Activated B cell treated with CpG ODN at 0.5 μM for 24 hours (primary cell): ENCODE data around the gene ZKSCAN8. TPM values are rescaled to one million over a fixed set of nuclear protein-coding genes. Genes with fewer than 3 reads are reported as not detected.

Source experiments
- ATAC-seq: fragments of 200-7000 bp; cut with Tn5 transposase; one replicate; pipeline ENCODE4 v1.10.0; 2021; ENCODE audit warnings: low read depth, mild to moderate bottlenecking, moderate library complexity
- CTCF ChIA-PET: fragments of 350-600 bp; sonication (Branson Sonifier 250); formaldehyde crosslinking; loops from one replicate; lab custom pipeline; 2021; ENCODE audit warnings: antibody characterized with exemption; lab: Charles Lee
- POLR2A ChIA-PET: fragments of 350-600 bp; sonication (Branson Sonifier 250); formaldehyde crosslinking; loops from one replicate; lab custom pipeline; 2021; ENCODE audit warnings: antibody characterized with exemption; lab: Charles Lee
- DNase-seq: peaks from one replicate; pipeline ENCODE4 v3.0.0; 2022
- H3K27ac Mint-ChIP-seq: one replicate; pipeline ENCODE4 v1.8.0; 2020; ENCODE audit warnings: mixed read lengths
- H3K27me3 Mint-ChIP-seq: one replicate; pipeline ENCODE4 v1.8.0; 2021; ENCODE audit warnings: mixed read lengths
- H3K36me3 Mint-ChIP-seq: one replicate; pipeline ENCODE4 v1.8.0; 2021; ENCODE audit warnings: low read depth, mixed read lengths
- H3K4me1 Mint-ChIP-seq: one replicate; pipeline ENCODE4 v1.8.0; 2021; ENCODE audit warnings: mixed read lengths
- H3K4me3 Mint-ChIP-seq: one replicate; pipeline ENCODE4 v1.8.0; 2020; ENCODE audit warnings: mild to moderate bottlenecking, mixed read lengths
- H3K9me3 Mint-ChIP-seq: one replicate; pipeline ENCODE4 v1.8.0; 2020; ENCODE audit warnings: mixed read lengths
- CTCF ChIP-seq: fragments of 200-600 bp; IDR thresholded peaks from one replicate; pipeline ENCODE4 v1.8.0; 2022; ENCODE audit warnings: antibody characterized with exemption, mild to moderate bottlenecking
- intact Hi-C: fragments of 100-400 bp; cut with micrococcal nuclease; formaldehyde crosslinking; loops from one replicate; pipeline ENCODE4 v1.15.1; 2024
- total RNA-seq: library from RNA; stranded (reverse); gene quantifications from 2 replicates; pipeline ENCODE4 v1.2.3, GENCODE V29; 2022

Gene ZKSCAN8
- total RNA-seq, 1 donor from 2014 or later = 40.2 TPM

GRCh38 chr6:28107506-28107905 lies 34.2 kb upstream of the ZKSCAN8 start:
- no peak overlapping the region for H3K27ac Mint-ChIP-seq
- no peak overlapping the region for H3K4me3 Mint-ChIP-seq
- H3K9me3 Mint-ChIP-seq = peaks cover 3% of the 10 kb centered on the region
- peaks cover 5% of the 10 kb centered on the region for H3K27me3 Mint-ChIP-seq
- ATAC-seq (no peak), DNase-seq (no peak)
- H3K36me3 Mint-ChIP-seq = peaks cover 2% of the 10 kb centered on the region
- peaks cover 10% of the 10 kb centered on the region for H3K4me1 Mint-ChIP-seq
- no peak for TF ChIP-seq CTCF
- ChIA-PET CTCF (no interaction called here), POLR2A (no interaction called here)
- intact Hi-C loops = no loop called here

DNA sequence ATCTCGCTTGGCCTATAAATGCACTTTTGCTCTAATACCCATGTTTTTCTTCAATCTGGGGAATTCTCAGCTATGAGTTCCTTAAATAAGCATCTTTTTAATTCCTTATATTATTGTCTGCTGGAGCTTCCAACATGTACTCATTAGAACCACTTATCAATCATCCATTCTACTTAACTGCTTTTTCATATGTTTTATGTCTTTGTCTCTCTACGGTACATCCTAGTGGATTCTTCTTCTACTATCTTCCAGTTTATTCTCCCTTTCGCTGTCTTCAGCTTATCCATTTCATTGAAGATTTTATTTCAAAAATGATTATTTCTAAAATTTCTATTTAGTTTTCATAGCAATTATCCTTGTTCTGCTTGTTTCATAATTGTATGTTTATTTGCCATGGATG lies 29.7 kb upstream of the ZKSCAN8 start:
- Mint-ChIP-seq H3K36me3 (peaks cover 16% of the 10 kb centered on the region), H3K27ac (no peak overlapping the region), H3K9me3 (no peaks in the 10 kb centered on the region), H3K4me1 (no peaks in the 10 kb centered on the region), H3K4me3 (no peak overlapping the region), H3K27me3 (peaks cover 5% of the 10 kb centered on the region)
- ATAC-seq = no peak
- no peak for TF ChIP-seq CTCF
- intact Hi-C loops = no loop called here
- CTCF ChIA-PET = no interaction called here
- DNase-seq = no peak
- POLR2A ChIA-PET = no interaction called here

- ChIA-PET CTCF (interaction anchor here (0.9 to 1.0 kb wide), 2 partner anchors 12 to 240 kb away, joined by 3 read pairs; no protein-coding TSS in a partner anchor), POLR2A (interaction anchor here (0.6 to 1.2 kb wide), 2 partner anchors 11 to 230 kb away, joined by 3 to 5 read pairs; no protein-coding TSS in a partner anchor)
- H3K27me3 Mint-ChIP-seq = no peaks in the 10 kb centered on the region
- H3K9me3 Mint-ChIP-seq = no peaks in the 10 kb centered on the region
- peaks cover 38% of the 10 kb centered on the region for H3K36me3 Mint-ChIP-seq
- no peak overlapping the region for H3K27ac Mint-ChIP-seq
- intact Hi-C loops = no loop called here
- no peak for ATAC-seq
- no peaks in the 10 kb centered on the region for H3K4me1 Mint-ChIP-seq
- no peak overlapping the region for H3K4me3 Mint-ChIP-seq
- no peak for TF ChIP-seq CTCF
- no peak for DNase-seq
Observed at GRCh38 chr6:28115799-28116198, 25.9 kb upstream of the ZKSCAN8 start.

DNA sequence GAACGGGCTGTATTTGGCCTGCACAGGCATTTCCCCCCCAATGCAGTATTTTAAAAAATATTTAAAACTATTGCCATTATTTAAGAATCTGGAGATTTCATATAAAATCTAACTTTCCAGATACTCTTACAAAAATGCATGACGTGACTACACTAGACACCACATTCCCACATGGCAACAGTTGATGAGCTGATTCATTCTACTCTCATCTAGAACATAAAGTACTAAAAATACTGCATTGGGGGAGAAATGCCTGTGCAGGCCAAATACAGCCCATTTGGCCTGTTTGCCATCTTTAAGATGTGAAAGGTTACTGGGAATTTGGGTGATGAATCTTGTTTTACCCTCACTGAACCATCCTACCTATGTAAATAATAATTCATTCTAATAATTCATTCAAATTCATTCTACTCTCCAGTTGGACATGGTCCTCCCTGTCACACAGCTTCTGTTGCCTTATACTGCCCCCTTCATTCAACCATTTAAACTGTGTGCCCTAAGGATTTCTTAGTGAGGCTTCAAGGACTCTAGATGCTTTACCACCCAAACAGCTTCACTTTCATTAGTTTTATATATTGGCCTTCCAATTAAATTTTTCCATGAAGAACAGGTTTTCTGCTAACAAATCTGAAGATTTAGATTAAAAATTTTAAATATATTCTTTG lies 24.2 kb upstream of the ZKSCAN8 start:
- TF ChIP-seq CTCF = no peak
- DNase-seq (no peak), ATAC-seq (no peak)
- Mint-ChIP-seq H3K4me3 (no peak overlapping the region), H3K9me3 (no peaks in the 10 kb centered on the region), H3K27me3 (no peaks in the 10 kb centered on the region), H3K27ac (no peak overlapping the region), H3K4me1 (no peaks in the 10 kb centered on the region), H3K36me3 (peaks cover 47% of the 10 kb centered on the region)
- CTCF ChIA-PET = no interaction called here
- intact Hi-C loops = no loop called here
- POLR2A ChIA-PET = no interaction called here

DNA sequence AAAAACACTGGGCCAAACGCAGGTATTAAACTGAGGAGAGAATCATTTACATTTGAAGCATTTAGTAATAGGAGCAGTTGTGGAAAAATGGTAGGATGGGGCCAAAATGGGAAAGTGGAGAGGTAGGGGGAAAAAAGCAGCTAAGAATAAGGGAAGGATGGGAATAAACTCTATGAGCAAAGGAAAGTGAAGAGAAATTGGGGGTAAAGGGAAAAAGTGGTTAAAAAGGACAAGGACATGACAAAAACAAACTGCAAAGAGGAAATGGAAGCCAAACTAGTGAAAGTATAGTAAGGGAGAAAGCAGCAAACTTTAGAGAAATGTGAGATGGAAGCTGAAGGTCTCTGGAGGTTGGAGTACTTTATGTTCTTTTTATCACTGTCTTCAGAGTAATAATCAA lies 23.5 kb upstream of the ZKSCAN8 start:
- Mint-ChIP-seq H3K27me3 (no peaks in the 10 kb centered on the region), H3K9me3 (no peaks in the 10 kb centered on the region), H3K4me3 (no peak overlapping the region), H3K36me3 (peaks cover 51% of the 10 kb centered on the region), H3K27ac (no peak overlapping the region), H3K4me1 (no peaks in the 10 kb centered on the region)
- intact Hi-C loops = no loop called here
- DNase-seq = no peak
- no peak for TF ChIP-seq CTCF
- POLR2A ChIA-PET = interaction anchor here (0.5 kb wide), 1 partner anchor 23 kb away, joined by 4 read pairs; no protein-coding TSS in a partner anchor
- no peak for ATAC-seq
- CTCF ChIA-PET = no interaction called here
